ENCODE measurements around the gene DDX1. TPM values are rescaled to one million over a fixed set of nuclear protein-coding genes. Genes with fewer than 3 reads are reported as not detected.

DDX1 gene
- total and polyA plus RNA-seq, 2 of the 4 experiments (the other 2 are of a cell fraction), result 73.6 to 74.9 TPM

GRCh38 chr2:15559379-15560139 is 32.1 kb upstream of the DDX1 start:
- H2BK120ac ChIP-seq (ENCODE audit: low read depth, low read length), result no peak overlapping the region
- H4K20me1 ChIP-seq (ENCODE audit: insufficient read depth, low read length), result peaks cover 8% of the 10 kb centered on the region; the same call in 1 of the 2 replicates
- no peak overlapping the region for H3K23ac ChIP-seq (ENCODE audit: low read depth, low read length)
- CTCF ChIA-PET, result interaction anchor here (3.5 kb wide), 1 partner anchor 17 kb away, joined by 13 read pairs; no protein-coding TSS in a partner anchor
- peak overlapping the region; percentile 90; the same call in 1 of the 2 replicates for H3K4me3 ChIP-seq (ENCODE audit: insufficient read depth, low read depth, low read length)
- DNase-seq (no peak), ATAC-seq (ENCODE audit: low read depth) (no peak)
- H3K4me2 ChIP-seq (ENCODE audit: low read depth, low read length), result peak overlapping the region; percentile 97
- in situ Hi-C loops (cut with MboI; ENCODE audit: low sequenced_read_pairs) (no loop called here), dilution Hi-C loops (cut with HindIII; ENCODE audit: low sequenced_read_pairs, unreplicated experiment) (no loop called here), intact Hi-C loops (cut with micrococcal nuclease) (loop anchor here (10.0 kb wide), 2 partner anchors 385 to 515 kb away; no protein-coding TSS in a partner anchor)
- H4K8ac ChIP-seq (ENCODE audit: low read depth in 2 of 2, low read length in 2 of 2), result no peak overlapping the region; a peak in 1 of 4 replicates
- no peak overlapping the region for H2AK5ac ChIP-seq (ENCODE audit: low read depth, low read length)
- WGBS, 2 experiments (ENCODE audit: extremely low coverage in 2 of 2, insufficient read length in 1 of 2), result no CpG with 5 or more reads among the region's 6 CpGs
- H2BK20ac ChIP-seq (ENCODE audit: low read depth, low read length), result no peak overlapping the region
- H2AFZ ChIP-seq (replicated peaks; ENCODE audit: low read length, poor library complexity), result no peak overlapping the region
- peaks cover 3% of the 10 kb centered on the region for H3K9me1 ChIP-seq (ENCODE audit: insufficient read depth, low read length)
- H3K56ac ChIP-seq (ENCODE audit: extremely low read depth, insufficient read depth, low read length), result no peak overlapping the region
- no peak overlapping the region for H3K27ac ChIP-seq (ENCODE audit: insufficient read depth, low read length)
- BruUV-seq (replicated peaks), result TSS peak; percentile 57
- peaks cover 26% of the 10 kb centered on the region in 2 experiments for H3K79me1 ChIP-seq (ENCODE audit: low read depth in 1 of 2, low read length in 2 of 2)
- TF ChIP-seq MXI1 (IDR thresholded peaks at IDR 0.05; ENCODE audit: borderline replicate concordance, low read depth, low read length) (no peak), SMC3 (IDR thresholded peaks at IDR 0.05; ENCODE audit: low read depth, low read length) (no peak), CHD1 (IDR thresholded peaks at IDR 0.05; ENCODE audit: low read depth, low read length) (no peak), BHLHE40 (IDR thresholded peaks at IDR 0.05; ENCODE audit: low read depth, low read length) (no peak), CEBPB (IDR thresholded peaks at IDR 0.05; ENCODE audit: low read depth, low read length) (no peak), MAFK (IDR thresholded peaks at IDR 0.05; ENCODE audit: low read depth, low read length) (no peak), MAZ (IDR thresholded peaks at IDR 0.05; ENCODE audit: borderline replicate concordance, low read depth, low read length) (no peak)
- TF ChIP-seq, protein P1, sequence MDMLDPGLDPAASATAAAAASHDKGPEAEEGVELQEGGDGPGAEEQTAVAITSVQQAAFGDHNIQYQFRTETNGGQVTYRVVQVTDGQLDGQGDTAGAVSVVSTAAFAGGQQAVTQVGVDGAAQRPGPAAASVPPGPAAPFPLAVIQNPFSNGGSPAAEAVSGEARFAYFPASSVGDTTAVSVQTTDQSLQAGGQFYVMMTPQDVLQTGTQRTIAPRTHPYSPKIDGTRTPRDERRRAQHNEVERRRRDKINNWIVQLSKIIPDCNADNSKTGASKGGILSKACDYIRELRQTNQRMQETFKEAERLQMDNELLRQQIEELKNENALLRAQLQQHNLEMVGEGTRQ (IDR thresholded peaks at IDR 0.05; ENCODE audit: low read depth, low read length), result no peak
- no peaks in the 10 kb centered on the region for H3K4me1 ChIP-seq (ENCODE audit: control insufficient read depth, insufficient read depth, low read length)
- H4K91ac ChIP-seq (ENCODE audit: insufficient read depth, low read depth, low read length), result no peak overlapping the region
- no peak overlapping the region for H4K5ac ChIP-seq (ENCODE audit: low read depth, low read length)
- H2AK9ac ChIP-seq (replicated peaks; ENCODE audit: low read depth, low read length, poor library complexity), result no peak overlapping the region
- H3K14ac ChIP-seq (replicated peaks; ENCODE audit: low read depth, low read length), result no peak overlapping the region
- H2BK15ac ChIP-seq (ENCODE audit: low read depth, low read length), result no peak overlapping the region
- H3K36me3 ChIP-seq (ENCODE audit: control insufficient read depth, insufficient read depth, low read length), result peaks cover 4% of the 10 kb centered on the region; the same call in 1 of the 2 replicates
- H3K9me3 ChIP-seq (ENCODE audit: control insufficient read depth, insufficient read depth, low read length), result no peaks in the 10 kb centered on the region
- no peaks in the 10 kb centered on the region for H3K27me3 ChIP-seq (ENCODE audit: control insufficient read depth, insufficient read depth, low read length)
- POLR2A ChIA-PET (ENCODE audit: unreplicated experiment), result no interaction called here
- no peak overlapping the region for H3K18ac ChIP-seq (ENCODE audit: low read depth, low read length)
- no peak overlapping the region for H3K4ac ChIP-seq (ENCODE audit: low read depth, low read length)
- no peak overlapping the region for H2BK5ac ChIP-seq (ENCODE audit: low read depth, low read length, poor library complexity, severe bottlenecking)
- peak overlapping the region; percentile 98; the same call in 1 of the 2 replicates for H3K9ac ChIP-seq (ENCODE audit: low read depth, low read length)

Measured in IMR-90 (cell line).